Astrocyte (in vitro differentiated cells and primary cell): Measurements from ENCODE around the gene GCNA.

ENCODE experiments used
- CTCF ChIP-seq: IDR thresholded peaks from 2 replicates; pipeline ENCODE4 v1.5.1; 2011; ENCODE audit warnings: low read depth, mild to moderate bottlenecking, inconsistent platforms, low read length, moderate library complexity; ENCODE audit not compliant: insufficient read depth
- EZH2 ChIP-seq: IDR thresholded peaks from 2 replicates; pipeline ENCODE4 v1.6.1; 2012; ENCODE audit warnings: mild to moderate bottlenecking, low read length, inconsistent platforms; ENCODE audit not compliant: insufficient read depth

GRCh38 chrX:71634366-71634765 is 56.1 kb downstream of the GCNA start:
- TF ChIP-seq CTCF (no peak), EZH2 (no peak)
